ENCODE measurements around the gene NCAPH2. TPM values are rescaled to one million over a fixed set of nuclear protein-coding genes. Genes with fewer than 3 reads are reported as not detected.
A peak's percentile ranks its signal among the peaks of the same experiment; 100 is the strongest.

Gene NCAPH2
- polyA plus RNA-seq, 3 donors = 12.5 to 23.6 (median 18.1) TPM

GRCh38 chr22:50473088-50473487 lies 34.9 kb upstream of the NCAPH2 start:
- Histone ChIP-seq H3K27me3 (ENCODE audit: control insufficient read depth in 2 of 2, insufficient read depth in 2 of 2, low read length in 2 of 2) (peaks cover 0 to 4% of the 10 kb centered on the region in 2 donors), H3K4me2 (replicated peaks; ENCODE audit: extremely low read depth, low read length, poor library complexity, severe bottlenecking) (peak overlapping the region; percentile 98), H3K36me3 (replicated peaks in 1 of 2; ENCODE audit: control insufficient read depth in 1 of 2, insufficient read depth in 2 of 2, low read length in 2 of 2) (peaks cover 0 to 3% of the 10 kb centered on the region in 2 donors), H3K9me3 (replicated peaks in 1 of 2; ENCODE audit: control insufficient read depth in 1 of 2, insufficient read depth in 1 of 2, low read length in 2 of 2) (no peaks in the 10 kb centered on the region), H3K9ac (ENCODE audit: insufficient read depth, low read length, poor library complexity, severe bottlenecking) (no peak overlapping the region), H2AFZ (ENCODE audit: insufficient read depth, low read depth, low read length, poor library complexity, severe bottlenecking) (no peak overlapping the region), H3K4me1 (ENCODE audit: control insufficient read depth in 1 of 2, insufficient read depth in 2 of 2, low read length in 2 of 2) (peaks cover 45 to 57% of the 10 kb centered on the region in 2 donors), H3K79me2 (ENCODE audit: insufficient read depth, low read length) (peaks cover 57% of the 10 kb centered on the region), H3K27ac (ENCODE audit: low read depth in 1 of 2, low read length in 2 of 2) (no peak overlapping the region), H4K20me1 (ENCODE audit: insufficient read depth, low read length) (peaks cover 62% of the 10 kb centered on the region), H3K4me3 (replicated peaks in 1 of 3; ENCODE audit: low read depth in 2 of 3, low read length in 3 of 3) (peak overlapping the region in 1 of 3 experiments; percentile 85)
- intact Hi-C loops (cut with micrococcal nuclease) = loop anchor here in 1 of 2 donors (5.0 kb wide), 1 partner anchor 149 kb away; no protein-coding TSS in a partner anchor
- peak; percentile 18 for TF ChIP-seq CTCF (IDR thresholded peaks at IDR 0.05)
- no peak for DNase-seq
- peaks cover 6 to 23% (median 12%) of the 10 kb centered on the region in 3 donors for H3K27me3 Mint-ChIP-seq (ENCODE audit: low read depth in 3 of 3)
- no peaks in the 10 kb centered on the region for H3K9me3 Mint-ChIP-seq
- peak overlapping the region; percentile 90 to 97 for H3K4me3 Mint-ChIP-seq
- peaks cover 2 to 14% of the 10 kb centered on the region in 2 donors for H3K36me3 Mint-ChIP-seq
- peaks cover 54% of the 10 kb centered on the region for H3K4me1 Mint-ChIP-seq
- peak overlapping the region in 2 of 7 donors; percentile 23 to 26 for H3K27ac Mint-ChIP-seq
- 80% methylated on average over 5 of the region's 6 CpGs for WGBS (ENCODE audit: insufficient coverage)

- no peak for DNase-seq
- H3K4me1 Mint-ChIP-seq = peaks cover 54% of the 10 kb centered on the region
- H3K4me2 ChIP-seq (replicated peaks; ENCODE audit: extremely low read depth, low read length, poor library complexity, severe bottlenecking) = peak overlapping the region; percentile 98
- WGBS (ENCODE audit: insufficient coverage) = 12% methylated on average over 49 of the region's 62 CpGs
- no peak for TF ChIP-seq CTCF (IDR thresholded peaks at IDR 0.05)
- H3K9me3 Mint-ChIP-seq = no peaks in the 10 kb centered on the region
- peaks cover 45 to 57% of the 10 kb centered on the region in 2 donors for H3K4me1 ChIP-seq (ENCODE audit: control insufficient read depth in 1 of 2, insufficient read depth in 2 of 2, low read length in 2 of 2)
- peaks cover 11 to 32% (median 21%) of the 10 kb centered on the region in 3 donors for H3K27me3 Mint-ChIP-seq (ENCODE audit: low read depth in 3 of 3)
- peaks cover 52% of the 10 kb centered on the region for H3K79me2 ChIP-seq (ENCODE audit: insufficient read depth, low read length)
- peak overlapping the region; percentile 61 for H2AFZ ChIP-seq (ENCODE audit: insufficient read depth, low read depth, low read length, poor library complexity, severe bottlenecking)
- intact Hi-C loops (cut with micrococcal nuclease) = loop anchor here in 1 of 2 donors (5.0 kb wide), 1 partner anchor 148 kb away; no protein-coding TSS in a partner anchor
- H4K20me1 ChIP-seq (ENCODE audit: insufficient read depth, low read length) = peaks cover 53% of the 10 kb centered on the region
- H3K4me3 Mint-ChIP-seq = peak overlapping the region; percentile 90 to 97
- peaks cover 2 to 8% of the 10 kb centered on the region in 2 donors for H3K36me3 Mint-ChIP-seq
- peak overlapping the region in 6 of 7 donors; percentile 11 to 88 (median 72) for H3K27ac Mint-ChIP-seq
- H3K27me3 ChIP-seq (ENCODE audit: control insufficient read depth in 2 of 2, insufficient read depth in 2 of 2, low read length in 2 of 2) = peaks cover 0 to 10% of the 10 kb centered on the region in 2 donors
- H3K27ac ChIP-seq (ENCODE audit: low read depth in 1 of 2, low read length in 2 of 2) = peak overlapping the region in 1 of 2 donors; percentile 26
- H3K9me3 ChIP-seq (replicated peaks in 1 of 2; ENCODE audit: control insufficient read depth in 1 of 2, insufficient read depth in 1 of 2, low read length in 2 of 2) = no peaks in the 10 kb centered on the region
- peak overlapping the region; percentile 45 to 85 (median 49) for H3K4me3 ChIP-seq (replicated peaks in 1 of 3; ENCODE audit: low read depth in 2 of 3, low read length in 3 of 3)
- H3K9ac ChIP-seq (ENCODE audit: insufficient read depth, low read length, poor library complexity, severe bottlenecking) = peak overlapping the region; percentile 76
- H3K36me3 ChIP-seq (replicated peaks in 1 of 2; ENCODE audit: control insufficient read depth in 1 of 2, insufficient read depth in 2 of 2, low read length in 2 of 2) = no peaks in the 10 kb centered on the region
Measured at GRCh38 chr22:50473855-50474671, 34.0 kb upstream of the NCAPH2 start.
